ENCODE results near the gene ZCCHC9. TPM values are rescaled to one million over a fixed set of nuclear protein-coding genes. Genes with fewer than 3 reads are reported as not detected.

ZCCHC9 gene
- total and polyA plus RNA-seq, 3 donors from 2014 or later = 18.6 to 23.7 (median 21.0) TPM

DNA sequence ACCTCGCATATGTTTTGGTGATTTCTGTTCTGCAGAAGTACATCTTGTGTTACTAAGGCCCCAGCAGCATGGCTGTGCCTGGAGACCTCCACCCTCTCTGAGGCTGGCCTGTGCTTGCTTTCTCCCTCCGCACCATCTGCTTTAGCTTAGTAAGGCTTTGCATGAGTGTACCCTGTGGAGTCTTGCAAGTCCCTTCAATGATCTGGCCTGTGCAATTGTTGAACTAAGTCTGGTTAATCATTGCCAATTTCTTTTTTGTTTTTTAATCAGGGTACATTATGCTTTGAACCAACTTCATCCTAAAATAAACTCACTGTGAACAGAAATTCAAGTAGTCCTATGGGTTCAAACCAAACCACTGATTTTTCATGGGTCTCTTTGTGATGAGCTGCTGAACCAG lies 60.2 kb downstream of the ZCCHC9 start:
- intact Hi-C loops (cut with DNase I; ENCODE audit: low total_unique reads) = no loop called here
- no peak for TF ChIP-seq POLR2A (IDR thresholded peaks at IDR 0.05)
- TF ChIP-seq, protein P1, sequence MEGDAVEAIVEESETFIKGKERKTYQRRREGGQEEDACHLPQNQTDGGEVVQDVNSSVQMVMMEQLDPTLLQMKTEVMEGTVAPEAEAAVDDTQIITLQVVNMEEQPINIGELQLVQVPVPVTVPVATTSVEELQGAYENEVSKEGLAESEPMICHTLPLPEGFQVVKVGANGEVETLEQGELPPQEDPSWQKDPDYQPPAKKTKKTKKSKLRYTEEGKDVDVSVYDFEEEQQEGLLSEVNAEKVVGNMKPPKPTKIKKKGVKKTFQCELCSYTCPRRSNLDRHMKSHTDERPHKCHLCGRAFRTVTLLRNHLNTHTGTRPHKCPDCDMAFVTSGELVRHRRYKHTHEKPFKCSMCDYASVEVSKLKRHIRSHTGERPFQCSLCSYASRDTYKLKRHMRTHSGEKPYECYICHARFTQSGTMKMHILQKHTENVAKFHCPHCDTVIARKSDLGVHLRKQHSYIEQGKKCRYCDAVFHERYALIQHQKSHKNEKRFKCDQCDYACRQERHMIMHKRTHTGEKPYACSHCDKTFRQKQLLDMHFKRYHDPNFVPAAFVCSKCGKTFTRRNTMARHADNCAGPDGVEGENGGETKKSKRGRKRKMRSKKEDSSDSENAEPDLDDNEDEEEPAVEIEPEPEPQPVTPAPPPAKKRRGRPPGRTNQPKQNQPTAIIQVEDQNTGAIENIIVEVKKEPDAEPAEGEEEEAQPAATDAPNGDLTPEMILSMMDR (IDR thresholded peaks at IDR 0.05) = no peak
- 95 to 100% methylated on average over 2 of the region's 2 CpGs for WGBS, 2 donors

More for the DNA sequence above, 60.2 kb downstream of the ZCCHC9 start:
- no peak overlapping the region for H3K4me3 ChIP-seq
- H3K4me1 ChIP-seq = no peaks in the 10 kb centered on the region
- H3K27me3 ChIP-seq = no peaks in the 10 kb centered on the region
- DNase-seq = no peak
- no peaks in the 10 kb centered on the region for H3K9me3 ChIP-seq
- H3K27ac ChIP-seq = no peak overlapping the region
- H3K36me3 ChIP-seq (ENCODE audit: low read depth, missing control alignments) = no peaks in the 10 kb centered on the region

Other genes with a start within 250 kb of the ZCCHC9 start
- 10 to 100 TPM; 25.4 to 27.6 TPM for gene CKMT2, start 68.3 kb upstream of the ZCCHC9 start, total RNA-seq
- gene CKMT2, start 68.3 kb upstream of the ZCCHC9 start, polyA plus RNA-seq (ENCODE audit: insufficient read depth, low read depth, low replicate concordance) = 13.7 TPM
- gene ACOT12, start 92.5 kb downstream of the ZCCHC9 start, total RNA-seq = under 1 TPM; 0.31 to 0.87 TPM
- 0.44 TPM for gene ACOT12, start 92.5 kb downstream of the ZCCHC9 start, polyA plus RNA-seq (ENCODE audit: insufficient read depth, low read depth, low replicate concordance)

Measured in testis (tissue), 3 donors.